Sigmoid colon (tissue), 7 donors: ENCODE measurements around the gene SLC7A7. TPM values are rescaled to one million over a fixed set of nuclear protein-coding genes. Genes with fewer than 3 reads are reported as not detected.
A peak's percentile ranks its signal among the peaks of the same experiment; 100 is the strongest.
"Not testable (repeated sequence)": the region's sequence is repeated elsewhere in the genome, so short reads cannot be mapped to it uniquely, and the experiment has no call there.

Source experiments
- DNase-seq: peaks from one replicate; pipeline ENCODE4 v3.0.0-alpha.2; 2019
- H3K27ac ChIP-seq, 4 donors: fragments of 200-600 bp; sonication (generic); one replicate each; pipeline ENCODE4 v1.5.1; 2016 to 2019; ENCODE audit warnings: mild to moderate bottlenecking in 1 of 4
- H3K27me3 ChIP-seq, 3 donors: fragments of 200-600 bp; sonication (generic); one replicate each; pipeline ENCODE4 v1.5.1; 2019; ENCODE audit warnings: mild to moderate bottlenecking in 1 of 3
- H3K36me3 ChIP-seq, 4 donors: fragments of 200-600 bp; sonication (generic); one replicate each; pipeline ENCODE4 v1.5.1; 2016 to 2019
- H3K4me1 ChIP-seq, 4 donors: fragments of 200-600 bp; sonication (generic); one replicate each; pipeline ENCODE4 v1.5.1; 2017 to 2019
- H3K4me3 ChIP-seq, 4 donors: fragments of 200-600 bp; sonication (generic); one replicate each; pipeline ENCODE4 v1.5.1; 2017 to 2019; ENCODE audit warnings: mild to moderate bottlenecking in 2 of 4, moderate library complexity in 1 of 4
- H3K9me3 ChIP-seq, 4 donors: fragments of 200-600 bp in 3 of 4; sonication (generic) in 3 of 4; one replicate each; pipeline versions ENCODE4 v1.5.1 to v1.6.1; 2013 to 2019
- CTCF ChIP-seq, 4 experiments: fragments of 450-650 bp in 3 of 4; fragments of 200-600 bp in 1 of 4; IDR thresholded peaks; one replicate each; pipeline ENCODE4 v1.5.1; 2016 to 2019; ENCODE audit warnings: antibody characterized with exemption in 4 of 4, mild to moderate bottlenecking in 3 of 4, moderate library complexity in 2 of 4
- EP300 ChIP-seq, 4 donors: sonication (generic); formaldehyde crosslinking; IDR thresholded peaks; one replicate each; pipeline ENCODE4 v1.6.1; 2017; ENCODE audit warnings: antibody characterized with exemption in 4 of 4
- POLR2A ChIP-seq, 2 donors: fragments of 450-650 bp; IDR thresholded peaks; one replicate each; pipeline ENCODE4 v1.6.1; 2016; ENCODE audit warnings: antibody characterized with exemption in 2 of 2, mild to moderate bottlenecking in 2 of 2, moderate library complexity in 2 of 2
- POLR2AphosphoS5 ChIP-seq, 4 donors: sonication (generic); formaldehyde crosslinking; IDR thresholded peaks; one replicate each; pipeline ENCODE4 v1.6.1; 2017; ENCODE audit warnings: antibody characterized with exemption in 4 of 4
- whole genome bisulfite sequencing, 2 donors: extraction: QIAGEN DNeasy Blood & Tissue Kit; methylation state at CpG; one replicate each; pipeline ENCODE4 v1.1.7; 2013; 5-methylcytosine and 5-hydroxymethylcytosine counted together
- intact Hi-C: fragments of 100-400 bp; cut with DNase I; formaldehyde crosslinking; loops from one replicate; pipeline ENCODE4 v1.15.1; 2023
- polyA plus RNA-seq, 3 donors: library from polyadenylated mRNA; stranded (reverse); fragments of 200-250 nt; gene quantifications; one replicate each; pipeline ENCODE4 v1.2.3, GENCODE V29; 2013
- total RNA-seq, 4 donors: library from RNA; depleted of rRNA; stranded (reverse); fragments of >200 nt; gene quantifications; one replicate each; pipeline ENCODE4 v1.1.0, GENCODE V29; 2016
- donor health status: healthy with polysubstance abuse.
- donor health status: Bipolar disorder and iron deficiency.
- donor health status: healthy.

Gene SLC7A7
- total RNA-seq (10 to 100 TPM; 16.1 to 23.5 (median 16.5) TPM), polyA plus RNA-seq (10 to 100 TPM; 15.6 to 22.7 (median 16.4) TPM)

- Histone ChIP-seq H3K27me3 (no peaks in the 10 kb centered on the region), H3K27ac (peak within 1 kb of the TSS in 2 of 4 donors; percentile 26 to 40), H3K4me3 (peak within 1 kb of the TSS in 2 of 4 donors; percentile 16 to 31), H3K4me1 (peaks cover 0 to 12% (median 12%) of the 10 kb centered on the region in 4 donors), H3K9me3 (no peaks in the 10 kb centered on the region), H3K36me3 (no peaks in the 10 kb centered on the region)
- intact Hi-C loops: no loop called here
- no peak for DNase-seq
- WGBS, 2 donors: 14 to 55% methylated on average over 10 of the region's 10 CpGs
- TF ChIP-seq CTCF (IDR thresholded peaks at IDR 0.05) (no peak), POLR2A (IDR thresholded peaks at IDR 0.05) (no peak), EP300 (IDR thresholded peaks at IDR 0.05) (no peak)
Measured at GRCh38 chr14:22814941-22815713, at the start of gene SLC7A7. Gene SLC7A7, minus strand, starts transcription at chr14:22815435. Its CDS starts 2,037 bp downstream, at chr14:22813398.

- H3K36me3 ChIP-seq: no peaks in the 10 kb centered on the region
- TF ChIP-seq POLR2A (IDR thresholded peaks at IDR 0.05): no peak
- TF ChIP-seq EP300 (IDR thresholded peaks at IDR 0.05): no peak
- no peak for TF ChIP-seq CTCF (IDR thresholded peaks at IDR 0.05)
- TF ChIP-seq POLR2AphosphoS5 (IDR thresholded peaks at IDR 0.05): no peak
- H3K4me1 ChIP-seq: peaks cover 0 to 11% (median 7%) of the 10 kb centered on the region in 4 donors
- H3K27ac ChIP-seq: no peak overlapping the region
- no peaks in the 10 kb centered on the region for H3K9me3 ChIP-seq
- intact Hi-C loops: no loop called here
- 86 to 87% methylated on average over 4 of the region's 4 CpGs for WGBS, 2 donors
- H3K27me3 ChIP-seq: no peaks in the 10 kb centered on the region
- H3K4me3 ChIP-seq: no peak overlapping the region
- no peak for DNase-seq
Measured at GRCh38 chr14:22864979-22865378, 49.7 kb upstream of the SLC7A7 start.

GRCh38 chr14:22861651-22862050 lies 46.4 kb upstream of the SLC7A7 start:
- Histone ChIP-seq H3K27ac (no peak overlapping the region), H3K4me3 (no peak overlapping the region), H3K36me3 (no peaks in the 10 kb centered on the region), H3K27me3 (no peaks in the 10 kb centered on the region), H3K9me3 (no peaks in the 10 kb centered on the region), H3K4me1 (peaks cover 0 to 9% (median 2%) of the 10 kb centered on the region in 4 donors)
- no peak for TF ChIP-seq CTCF (IDR thresholded peaks at IDR 0.05)
- no peak for DNase-seq
- intact Hi-C loops: no loop called here

- not testable (repeated sequence) for H3K9me3 ChIP-seq
Measured at GRCh38 chr14:22860377-22860776, 45.1 kb upstream of the SLC7A7 start.

GRCh38 chr14:22856428-22856827 lies 41.2 kb upstream of the SLC7A7 start:
- intact Hi-C loops: no loop called here
- no peak for DNase-seq
- Histone ChIP-seq H3K9me3 (no peaks in the 10 kb centered on the region), H3K4me1 (peaks cover 0 to 20% (median 13%) of the 10 kb centered on the region in 4 donors), H3K36me3 (no peaks in the 10 kb centered on the region), H3K4me3 (no peak overlapping the region), H3K27me3 (no peaks in the 10 kb centered on the region), H3K27ac (no peak overlapping the region)
- 93 to 96% methylated on average over 5 of the region's 5 CpGs for WGBS, 2 donors
- TF ChIP-seq CTCF (IDR thresholded peaks at IDR 0.05) (no peak), POLR2AphosphoS5 (IDR thresholded peaks at IDR 0.05) (no peak), EP300 (IDR thresholded peaks at IDR 0.05) (no peak), POLR2A (IDR thresholded peaks at IDR 0.05) (no peak)

More at GRCh38 chr14:22860377-22860776, 45.1 kb upstream of the SLC7A7 start:
- H3K4me3 ChIP-seq, H3K36me3 ChIP-seq, H3K27me3 ChIP-seq, DNase-seq, H3K4me1 ChIP-seq, intact Hi-C loops, H3K27ac ChIP-seq: not testable (repeated sequence)
- WGBS, 2 donors: 90 to 91% methylated on average over 3 of the region's 3 CpGs
